GM12878 (cell line): ENCODE results near the gene CLEC20A. TPM values are rescaled to one million over a fixed set of nuclear protein-coding genes. Genes with fewer than 3 reads are reported as not detected.

Source experiments
- ATAC-seq: fragments of 200-7000 bp; cut with Tn5 transposase; 3 replicates; pipeline ENCODE4 v1.9.1; 2020; ENCODE audit warnings: mild to moderate bottlenecking, moderate library complexity
- BruUV-seq: library from RNA; stranded (reverse); fragments of 400-500 nt; replicated peaks from 2 replicates; lab custom pipeline; 2021; lab: Mats Ljungman, UMichigan
- CTCF ChIA-PET: fragments of 300-600 bp; sonication (Branson Sonifier 250); formaldehyde crosslinking; extraction: SDS; loops from one replicate; lab custom pipeline; 2021; ENCODE audit warnings: inconsistent platforms; lab: Yijun Ruan, JAX
- POLR2A ChIA-PET: fragments of 350-600 bp; formaldehyde crosslinking; extraction: SDS; loops from one replicate; lab custom pipeline; 2021; ENCODE audit warnings: inconsistent platforms; lab: Charles Lee
- RAD21 ChIA-PET: fragments of 300-600 bp; sonication (Branson Sonifier 250); formaldehyde crosslinking; loops from one replicate; lab custom pipeline; 2023; ENCODE audit warnings: antibody characterized with exemption; ENCODE audit not compliant: unreplicated experiment; lab: Charles Lee
- SMC1A ChIA-PET: fragments of 300-600 bp; sonication (Branson Sonifier 250); formaldehyde crosslinking; loops from one replicate; lab custom pipeline; 2023; ENCODE audit not compliant: unreplicated experiment, uncharacterized antibody; lab: Charles Lee
- DNase-seq: peaks from one replicate; pipeline ENCODE4 v3.0.0-alpha.2; 2011; ENCODE audit warnings: low read depth, low spot score
- FAIRE-seq: peaks from 3 replicates; lab custom pipeline; 2011; peaks lifted over from hg19 to GRCh38; lab: Jason Lieb, UNC
- H2AFZ ChIP-seq: 2 replicates; pipeline ENCODE4 v1.6.0; 2011; ENCODE audit warnings: low read depth, low read length, control low read depth; ENCODE audit not compliant: control insufficient read depth
- H3K27ac ChIP-seq: 2 replicates; pipeline ENCODE4 v1.5.1; 2011; ENCODE audit warnings: control low read depth; ENCODE audit not compliant: control insufficient read depth, insufficient read depth
- H3K27me3 ChIP-seq, 2 experiments: replicated peaks in 1 of 2; 2 replicates each; pipeline versions ENCODE4 v1.6.0 to v1.6.1; 2011; ENCODE audit warnings: low read length in 1 of 2; ENCODE audit not compliant: control insufficient read depth in 2 of 2, insufficient read depth in 2 of 2
- H3K36me3 ChIP-seq, 2 experiments: 2 replicates each; pipeline ENCODE4 v1.5.1; 2011; ENCODE audit warnings: low read length in 1 of 2; ENCODE audit not compliant: control insufficient read depth in 2 of 2, insufficient read depth in 2 of 2
- H3K4me1 ChIP-seq: 2 replicates; pipeline ENCODE4 v1.6.1; 2011; ENCODE audit warnings: mild to moderate bottlenecking, low read length, moderate library complexity, mixed read lengths; ENCODE audit not compliant: control insufficient read depth, insufficient read depth
- H3K4me2 ChIP-seq: 2 replicates; pipeline ENCODE4 v1.6.0; 2011; ENCODE audit warnings: control low read depth; ENCODE audit not compliant: control insufficient read depth, insufficient read depth
- H3K4me3 ChIP-seq: fragments of 200-600 bp; sonication (generic); 2 replicates; pipeline ENCODE4 v1.5.1; 2016
- H3K79me2 ChIP-seq: 2 replicates; pipeline ENCODE4 v1.6.0; 2011; ENCODE audit warnings: low read length; ENCODE audit not compliant: control insufficient read depth, insufficient read depth
- H3K9ac ChIP-seq: 2 replicates; pipeline ENCODE4 v1.8.0; 2011; ENCODE audit warnings: low read length, control low read depth, mixed read lengths; ENCODE audit not compliant: control insufficient read depth, insufficient read depth
- H3K9me3 ChIP-seq: replicated peaks from 3 replicates; pipeline ENCODE4 v1.5.1; 2011; ENCODE audit warnings: mild to moderate bottlenecking, low read length; ENCODE audit not compliant: control insufficient read depth, insufficient read depth
- H4K20me1 ChIP-seq: 2 replicates; pipeline ENCODE4 v1.6.0; 2011; ENCODE audit not compliant: control insufficient read depth, insufficient read depth
- BRCA1 ChIP-seq: IDR thresholded peaks from 2 replicates; pipeline ENCODE4 v1.6.1; 2011; ENCODE audit warnings: low read depth, low read length, improper control_type of control experiment
- CHD4 ChIP-seq: fragments of 200-600 bp; sonication (generic); IDR thresholded peaks from 2 replicates; pipeline ENCODE4 v1.6.1; 2016; ENCODE audit warnings: mild to moderate bottlenecking
- DPF2 ChIP-seq: fragments of 450-650 bp; IDR thresholded peaks from 2 replicates; pipeline ENCODE4 v1.6.1; 2017; ENCODE audit warnings: mild to moderate bottlenecking
- IKZF2 ChIP-seq, 2 experiments: fragments of 450-650 bp; IDR thresholded peaks; 2 replicates each; pipeline ENCODE4 v1.6.1; 2017; ENCODE audit warnings: mild to moderate bottlenecking in 2 of 2, moderate library complexity in 2 of 2
- IRF4 ChIP-seq: IDR thresholded peaks from 2 replicates; pipeline ENCODE4 v1.6.1; 2011; ENCODE audit warnings: low read depth, low read length
- KLF5 ChIP-seq: fragments of 450-650 bp; IDR thresholded peaks from 2 replicates; pipeline ENCODE4 v1.6.1; 2014; ENCODE audit warnings: mild to moderate bottlenecking; ENCODE audit not compliant: partially characterized antibody
- MTA3 ChIP-seq: IDR thresholded peaks from 2 replicates; pipeline ENCODE4 v1.6.1; 2012; ENCODE audit warnings: low read length, inconsistent platforms, borderline replicate concordance
- NKRF ChIP-seq: fragments of 450-650 bp; conservative IDR thresholded peaks from 2 replicates; pipeline ENCODE4 v1.6.1; 2017; ENCODE audit warnings: mild to moderate bottlenecking, moderate library complexity
- RFX5 ChIP-seq: IDR thresholded peaks from 2 replicates; pipeline ENCODE4 v1.6.1; 2011; ENCODE audit warnings: low read depth, low read length, improper control_type of control experiment
- SMAD1 ChIP-seq: fragments of 450-650 bp; IDR thresholded peaks from 2 replicates; pipeline ENCODE4 v1.6.1; 2018; ENCODE audit warnings: mild to moderate bottlenecking, low read depth; ENCODE audit not compliant: partially characterized antibody
- ZBTB4 ChIP-seq: fragments of 450-650 bp; formaldehyde crosslinking; IDR thresholded peaks from 2 replicates; pipeline ENCODE4 v1.4.0; 2022; ENCODE audit warnings: mild to moderate bottlenecking, moderate library complexity
- ZBTB40 ChIP-seq: fragments of 450-650 bp; IDR thresholded peaks from 2 replicates; pipeline ENCODE4 v1.6.1; 2016; ENCODE audit warnings: mild to moderate bottlenecking, moderate library complexity, borderline replicate concordance
- ZNF274 ChIP-seq: IDR thresholded peaks from one replicate; pipeline ENCODE4 v1.8.0; 2011; ENCODE audit not compliant: insufficient read length, insufficient read depth
- WGBS: methylation state at CpG from one replicate; pipeline ENCODE4 v1.1.6; 2016; ENCODE audit warnings: low lambda C conversion rate; ENCODE audit not compliant: insufficient replicate concordance, insufficient coverage; ENCODE audit errors: missing lambda C conversion rate; 5-methylcytosine and 5-hydroxymethylcytosine counted together
- in situ Hi-C: fragments of 300-500 bp; cut with MboI; formaldehyde crosslinking; loops from 9 replicates; pipeline ENCODE4 v1.14.3; 2018; ENCODE audit warnings: mixed read lengths
- intact Hi-C: fragments of 100-400 bp; cut with micrococcal nuclease; formaldehyde crosslinking; loops from one replicate; pipeline ENCODE4 v1.14.2; 2022; ENCODE audit not compliant: unreplicated experiment
- polyA plus RNA-seq, 11 experiments: library from polyadenylated mRNA; depleted of rRNA in 4 of 11; unstranded in 6 of 11; stranded (reverse) in 5 of 11; fragments of >200 nt; fragmentation: Nextera tagmentation in 4 of 11; fragmentation: Illumina TruSeq in 1 of 11; extraction: Ambion mirVana in 4 of 11; extraction: Trizol in 1 of 11; gene quantifications; 1 replicate in 1 of 11; 2 replicates in 10 of 11; pipeline versions ENCODE4 v1.2.1 to v1.2.3, GENCODE V29; 2011 to 2016; ENCODE audit warnings: inconsistent platforms in 2 of 11, missing spikeins in 2 of 11, low read depth in 1 of 11
- total RNA-seq, 4 experiments: library from RNA; depleted of rRNA in 3 of 4; stranded (reverse); fragments of >200 nt in 3 of 4; fragmentation: Illumina TruSeq in 1 of 4; extraction: Trizol in 1 of 4; gene quantifications; 2 replicates each; pipeline versions ENCODE4 v1.2.1 to v1.2.3, GENCODE V29; 2013 to 2021

CLEC20A gene
- total and polyA plus RNA-seq, 10 of the 15 experiments (the other 5 are each of a cell fraction or from before 2014, with no cell fraction given): not detected

GRCh38 chr1:178541829-178542553 lies 45.2 kb upstream of the CLEC20A start:
- peak overlapping the region; percentile 87 for H3K9ac ChIP-seq
- no TSS peak for BruUV-seq
- no peak for FAIRE-seq
- ChIA-PET RAD21 (interaction anchor here (0.6 to 9.5 kb wide), 18 partner anchors 9 to 759 kb away, joined by 3 to 200 read pairs (median 6); partner anchors contain the start of gene RALGPS2), POLR2A (interaction anchor here (1.9 kb wide), 1 partner anchor 462 kb away, joined by 5 read pairs; no protein-coding TSS in a partner anchor), CTCF (interaction anchor here (0.6 to 15.3 kb wide), 36 partner anchors 9 to 834 kb away, joined by 3 to 283 read pairs (median 4); no protein-coding TSS in a partner anchor), SMC1A (interaction anchor here (0.7 to 12.6 kb wide), 12 partner anchors 31 to 463 kb away, joined by 3 to 166 read pairs (median 4); no protein-coding TSS in a partner anchor)
- DNase-seq: no peak
- H3K4me2 ChIP-seq: peak overlapping the region; percentile 82
- 0 out of 4 replicates have a peak, but pooled peaks cover 0 to 4% of the 10 kb centered on the region in 2 experiments for H3K36me3 ChIP-seq
- ATAC-seq: peak; percentile 78
- H3K27me3 ChIP-seq: no peaks in the 10 kb centered on the region
- no peaks in the 10 kb centered on the region for H4K20me1 ChIP-seq
- peaks cover 1% of the 10 kb centered on the region; the same call in 1 of the 2 replicates for H3K79me2 ChIP-seq
- no peaks in the 10 kb centered on the region for H3K9me3 ChIP-seq
- intact Hi-C loops: loop anchor here (1.0 to 10.0 kb wide), 5 partner anchors 67 to 825 kb away; partner anchors contain the start of gene AXDND1
- in situ Hi-C loops: loop anchor here (25.0 kb wide), 1 partner anchor 220 kb away; no protein-coding TSS in a partner anchor
- H3K4me3 ChIP-seq: peak overlapping the region; percentile 80
- peaks cover 7% of the 10 kb centered on the region for H3K4me1 ChIP-seq
- 14% methylated on average over 33 of the region's 33 CpGs for WGBS
- H3K27ac ChIP-seq: peak overlapping the region; percentile 82
- H2AFZ ChIP-seq: peak overlapping the region; percentile 100
- TF ChIP-seq ZBTB4 (CRISPR knock-in tag) (no peak), DPF2 (0 out of 2 replicates have a peak, but pooled peaks have one; percentile 12), IRF4 (no peak), SMAD1 (no peak), RFX5 (no peak), BRCA1 (no peak), ZNF274 (no peak), IKZF2 (IDR thresholded peaks at IDR 0.05) (peak; percentile 15 to 44; a peak in 1 of 4 replicates), NKRF (no peak), ZBTB40 (peak; percentile 57; the same call in 1 of the 2 replicates), KLF5 (no peak), MTA3 (no peak), CHD4 (no peak)
